GM21447 (cell line): ENCODE measurements around the gene CAMK2N1.

ENCODE experiments used
- ATAC-seq: cut with Tn5 transposase; IDR thresholded peaks from one replicate; pipeline ENCODE4 v1.9.1; 2021; ENCODE audit not compliant: unreplicated experiment

The CAMK2N1 gene

GRCh38 chr1:20479840-20480239 is 6.2 kb downstream of the CAMK2N1 start:
- ATAC-seq = no peak

GRCh38 chr1:20478057-20478635 is 7.9 kb downstream of the CAMK2N1 start:
- ATAC-seq = no peak

- no peak for ATAC-seq
Observed at GRCh38 chr1:20477348-20478056, 8.5 kb downstream of the CAMK2N1 start.

GRCh38 chr1:20476265-20477038 is 9.6 kb downstream of the CAMK2N1 start:
- ATAC-seq = no peak

GRCh38 chr1:20474996-20475395 is 11.0 kb downstream of the CAMK2N1 start:
- no peak for ATAC-seq

- ATAC-seq = no peak
Observed at GRCh38 chr1:20474333-20474975, 11.6 kb downstream of the CAMK2N1 start.

GRCh38 chr1:20473894-20474293 is 12.1 kb downstream of the CAMK2N1 start:
- no peak for ATAC-seq

- no peak for ATAC-seq
Observed at GRCh38 chr1:20472860-20473711, 12.9 kb downstream of the CAMK2N1 start.

- ATAC-seq = no peak
Observed at GRCh38 chr1:20472121-20472520, 13.9 kb downstream of the CAMK2N1 start.

GRCh38 chr1:20470194-20470593 is 15.8 kb downstream of the CAMK2N1 start:
- no peak for ATAC-seq

GRCh38 chr1:20469406-20470076 is 16.5 kb downstream of the CAMK2N1 start:
- ATAC-seq = no peak

GRCh38 chr1:20466273-20466672 is 19.7 kb downstream of the CAMK2N1 start:
- ATAC-seq = no peak

- ATAC-seq = no peak
Observed at GRCh38 chr1:20465187-20465586, 20.8 kb downstream of the CAMK2N1 start.

GRCh38 chr1:20463502-20463901 is 22.5 kb downstream of the CAMK2N1 start:
- ATAC-seq = no peak

- no peak for ATAC-seq
Observed at GRCh38 chr1:20462397-20462796, 23.6 kb downstream of the CAMK2N1 start.

- no peak for ATAC-seq
Observed at GRCh38 chr1:20458717-20459116, 27.3 kb downstream of the CAMK2N1 start.

GRCh38 chr1:20454004-20454403 is 32.0 kb downstream of the CAMK2N1 start:
- no peak for ATAC-seq

- ATAC-seq = no peak
Observed at GRCh38 chr1:20449735-20450311, 36.2 kb downstream of the CAMK2N1 start.

- ATAC-seq = no peak
Observed at GRCh38 chr1:20448671-20449071, 37.3 kb downstream of the CAMK2N1 start.

GRCh38 chr1:20447794-20448193 is 38.2 kb downstream of the CAMK2N1 start:
- ATAC-seq = no peak
